Activated CD8-positive, alpha-beta memory T cell treated with anti-CD3 and anti-CD28 coated beads, Interleukin-2, amount 50 U/mL, for 24 hours (primary cell): ENCODE results near the gene POU2F2.
"Not testable (repeated sequence)": the region's sequence is repeated elsewhere in the genome, so short reads cannot be mapped to it uniquely, and the experiment has no call there.

Experiments
- DNase-seq: peaks from one replicate; pipeline ENCODE4 v3.0.0-alpha.2; 2020; ENCODE audit errors: extremely low read depth

Gene POU2F2

DNA sequence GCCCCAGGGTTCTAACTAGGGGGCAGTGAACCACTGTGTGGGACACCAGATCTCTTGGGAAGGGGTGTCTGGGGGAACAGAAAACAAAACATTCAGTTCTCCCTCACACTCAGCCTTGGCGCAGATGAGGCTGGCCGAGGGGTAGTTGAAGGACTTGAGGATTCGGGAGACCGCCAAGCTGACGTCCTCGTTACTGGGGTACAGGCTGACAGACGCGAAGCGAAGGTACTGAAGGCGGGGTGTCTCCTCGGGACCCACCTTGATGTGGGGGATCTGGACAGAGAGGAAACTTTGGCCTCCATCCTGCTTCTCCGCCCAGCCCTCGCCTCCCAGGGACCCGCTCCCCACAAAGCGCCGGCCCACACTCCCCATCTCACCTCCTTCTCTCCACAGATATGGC lies 69.9 kb downstream of the POU2F2 start:
- no peak for DNase-seq

DNA sequence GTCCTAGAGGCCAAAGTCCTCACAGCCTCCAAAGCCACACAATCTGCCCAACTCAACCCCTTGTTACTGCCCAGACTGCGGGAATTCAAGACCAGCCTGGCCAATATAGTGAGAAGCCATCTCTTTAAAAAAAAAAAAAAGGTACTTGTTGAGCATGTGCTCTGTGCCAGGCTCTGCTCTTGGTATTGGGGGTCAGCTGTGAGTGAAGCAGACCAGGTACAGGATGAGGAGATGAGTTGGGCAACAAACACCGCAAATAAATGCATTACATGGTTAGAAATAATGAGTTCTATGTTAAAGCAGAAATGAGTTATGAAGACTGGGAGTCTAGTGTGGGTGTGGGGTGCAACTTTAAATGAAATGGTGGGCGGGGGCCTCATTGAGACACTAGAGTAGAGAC lies 72.1 kb downstream of the POU2F2 start:
- no peak for DNase-seq

DNA sequence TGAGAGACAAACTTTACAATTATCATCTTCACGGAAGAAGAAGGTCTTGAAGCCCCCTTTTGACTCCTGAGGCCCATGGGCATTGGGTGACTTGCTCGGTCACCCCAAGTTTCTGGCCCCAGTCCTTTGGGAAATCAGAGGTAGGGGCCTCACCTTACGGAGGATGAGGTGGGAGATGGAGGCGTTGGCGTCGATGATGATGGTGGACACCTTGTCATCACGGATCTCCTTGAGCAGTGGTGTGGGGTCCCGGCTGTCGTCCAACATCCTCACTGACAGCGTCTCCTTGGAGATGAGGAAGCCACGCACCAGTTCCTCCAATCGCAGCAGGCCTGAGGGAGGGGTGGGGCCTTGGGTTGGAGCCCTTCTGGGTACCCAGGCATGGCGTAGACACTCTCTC lies 73.0 kb downstream of the POU2F2 start:
- DNase-seq: no peak

DNA sequence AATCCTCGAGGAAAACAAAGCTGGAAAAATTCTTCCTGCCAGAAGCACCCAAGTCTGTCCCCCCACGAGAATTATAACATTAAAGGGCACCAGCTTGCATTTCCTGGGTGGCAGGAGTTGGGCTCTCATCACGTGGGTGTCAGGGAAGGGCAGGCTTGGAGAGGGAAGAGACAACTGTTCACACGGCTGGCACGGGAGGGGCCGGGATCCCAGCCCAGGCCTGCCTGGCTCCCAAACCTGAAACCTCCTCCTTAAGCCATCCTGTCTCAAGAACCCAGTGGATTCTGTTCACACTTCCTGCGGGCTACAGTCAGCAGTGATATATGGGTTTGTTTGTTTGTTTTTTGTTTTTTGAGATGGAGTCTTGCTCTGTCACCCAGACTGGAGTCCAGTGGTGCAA lies 74.4 kb downstream of the POU2F2 start:
- no peak for DNase-seq

DNA sequence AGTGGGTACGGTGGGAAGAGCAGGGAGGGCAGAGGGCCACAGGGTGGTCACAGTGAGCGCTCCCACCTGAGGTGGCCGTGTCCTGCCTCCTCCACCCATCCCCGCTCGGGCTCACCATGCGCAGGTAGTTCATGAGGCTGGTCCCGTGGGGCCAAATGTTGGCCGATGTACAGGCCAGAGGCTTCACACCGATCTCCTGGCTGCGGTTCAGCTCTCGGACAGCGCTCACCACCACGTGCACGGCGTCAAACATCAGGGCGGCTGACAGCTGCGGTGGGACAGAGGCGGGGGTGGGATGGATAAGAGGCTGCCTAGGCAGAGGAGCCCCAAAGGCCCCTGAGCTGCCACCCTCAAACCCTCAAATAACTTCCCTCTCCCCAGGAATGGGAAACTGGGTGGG lies 78.0 kb downstream of the POU2F2 start:
- no peak for DNase-seq

DNA sequence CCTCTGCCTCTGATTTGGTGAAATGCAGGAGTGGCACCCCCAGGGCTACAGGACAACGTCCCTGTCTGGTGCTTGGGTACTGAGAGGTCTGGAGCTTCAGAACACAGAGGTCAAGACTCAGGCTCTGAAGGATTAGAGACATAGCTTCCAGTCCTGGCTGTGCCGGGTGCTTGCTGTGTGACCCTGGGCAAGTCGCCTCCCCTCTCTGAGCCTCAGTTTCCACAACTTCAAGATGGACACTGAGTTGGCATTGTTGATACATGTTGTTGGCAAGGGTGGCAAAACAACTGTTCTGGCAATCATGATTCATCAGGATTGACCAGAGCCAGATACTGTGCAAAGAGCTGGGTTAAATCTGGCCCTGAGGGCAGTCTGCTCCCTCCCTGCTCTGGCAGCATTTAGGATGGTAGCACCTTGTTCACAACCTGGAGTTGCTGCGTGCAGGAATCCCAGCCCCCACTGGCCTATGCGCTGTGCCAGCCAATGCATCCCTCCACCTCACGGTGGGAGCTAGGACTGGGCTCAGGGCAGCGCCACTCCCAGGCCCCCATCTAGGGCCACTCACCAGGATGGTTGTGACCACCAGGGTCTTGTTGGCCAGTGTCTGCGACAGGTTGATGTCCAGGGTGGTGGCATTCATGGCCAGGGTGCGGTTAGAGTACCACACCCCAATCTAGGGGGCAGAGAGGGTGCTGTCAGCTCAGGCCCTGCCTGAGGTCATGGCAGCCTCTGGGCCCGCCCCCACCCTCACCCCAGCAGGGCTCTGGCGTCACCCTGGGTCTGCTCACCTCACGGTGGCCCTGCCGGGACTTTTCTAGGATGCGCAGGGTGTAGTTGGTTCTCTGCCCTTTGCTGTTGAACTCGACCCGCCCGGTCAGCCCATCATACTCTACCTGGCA lies 79.0 kb downstream of the POU2F2 start:
- no peak for DNase-seq

DNA sequence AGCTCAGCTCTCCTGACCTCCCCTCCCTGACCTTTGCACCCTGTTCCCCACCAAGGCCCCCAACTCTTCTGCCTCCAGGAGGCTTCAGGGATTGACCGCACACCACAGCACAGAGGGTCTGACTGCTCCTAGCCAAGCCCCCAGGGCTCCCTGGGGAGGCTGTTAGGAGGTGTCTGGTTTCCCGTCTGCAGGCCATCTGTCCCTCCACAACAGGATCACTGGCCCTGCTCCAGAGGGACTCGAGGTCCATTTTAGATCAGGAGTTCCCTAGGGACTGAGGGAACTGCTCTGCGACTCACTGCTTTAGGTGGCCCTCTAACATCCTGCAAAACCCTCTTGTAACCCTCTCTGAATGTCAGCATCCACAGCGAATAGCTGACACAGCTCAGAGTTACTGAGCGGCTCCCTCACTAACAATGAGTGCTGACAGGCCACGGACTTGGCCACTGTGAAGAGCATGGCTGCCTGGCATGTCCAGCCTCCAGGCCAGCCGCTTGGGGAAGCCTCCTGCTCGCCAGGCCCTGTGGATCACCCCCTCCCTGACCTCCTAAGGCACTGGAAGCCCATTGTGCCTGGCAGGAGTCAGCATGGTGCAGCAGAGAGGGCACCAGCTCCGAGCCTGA lies 79.9 kb downstream of the POU2F2 start:
- DNase-seq: no peak

DNA sequence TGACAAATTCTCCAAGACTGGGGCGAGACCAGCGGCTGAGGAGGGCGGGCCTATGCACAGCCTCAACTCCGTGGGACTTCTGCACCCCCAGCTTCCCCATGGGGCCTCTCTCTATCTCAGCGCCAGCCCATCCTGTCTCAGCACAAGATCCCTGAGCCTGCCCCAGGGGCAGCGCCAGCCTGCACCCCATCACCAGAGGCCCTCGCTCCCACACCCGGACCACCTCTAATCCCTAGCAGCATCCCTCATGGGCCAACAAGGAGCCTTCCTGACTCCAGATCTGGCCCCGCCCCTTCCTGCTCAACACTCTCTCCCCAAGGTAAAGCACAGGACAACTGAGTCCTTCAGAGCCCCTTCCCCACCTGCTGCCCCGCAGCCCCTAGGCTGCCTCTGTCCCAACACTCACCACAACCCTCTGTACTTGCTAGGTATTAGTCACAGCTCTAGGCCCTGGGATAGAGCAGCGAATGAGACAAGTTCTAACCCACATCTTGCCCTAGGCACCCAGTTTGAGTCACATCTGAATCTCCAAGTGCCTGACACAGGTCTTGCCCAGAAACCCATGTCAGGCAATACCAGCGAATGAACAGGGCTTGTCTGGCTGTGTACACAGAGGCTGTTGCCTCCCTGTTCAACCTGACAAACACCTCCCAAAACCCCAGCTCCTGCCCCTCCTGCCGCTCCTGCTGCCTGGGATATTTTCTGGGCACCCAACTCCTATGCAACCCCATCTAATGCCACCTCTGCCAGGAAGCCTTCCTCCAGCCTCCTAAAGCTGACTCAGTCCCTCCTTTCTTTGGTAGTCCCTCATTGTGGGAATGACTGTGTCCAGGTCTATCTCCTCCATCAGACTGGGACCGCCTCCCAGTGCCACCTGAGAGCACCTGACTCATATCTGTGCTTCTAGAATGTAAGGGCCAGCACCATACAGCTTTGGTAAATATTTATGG lies 80.8 kb downstream of the POU2F2 start:
- DNase-seq: no peak

DNA sequence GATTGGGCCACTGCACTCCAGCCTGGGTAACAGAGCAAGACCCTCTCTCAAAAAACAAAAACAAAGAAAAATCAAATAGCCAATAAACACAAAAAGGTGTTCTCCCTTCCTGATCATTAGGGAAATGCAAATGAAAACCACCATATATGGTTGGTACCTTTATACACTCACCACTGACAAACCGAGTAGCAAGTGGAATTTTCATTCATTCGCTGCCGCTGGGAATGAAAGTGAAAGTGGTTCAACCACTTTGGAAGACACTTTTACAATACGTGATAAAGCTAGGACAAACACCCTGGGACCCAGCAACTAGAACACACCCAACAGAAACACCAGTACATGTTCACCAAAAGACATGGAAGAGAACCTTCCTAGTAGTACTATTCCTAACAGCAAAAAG lies 83.3 kb downstream of the POU2F2 start:
- DNase-seq: no peak

DNA sequence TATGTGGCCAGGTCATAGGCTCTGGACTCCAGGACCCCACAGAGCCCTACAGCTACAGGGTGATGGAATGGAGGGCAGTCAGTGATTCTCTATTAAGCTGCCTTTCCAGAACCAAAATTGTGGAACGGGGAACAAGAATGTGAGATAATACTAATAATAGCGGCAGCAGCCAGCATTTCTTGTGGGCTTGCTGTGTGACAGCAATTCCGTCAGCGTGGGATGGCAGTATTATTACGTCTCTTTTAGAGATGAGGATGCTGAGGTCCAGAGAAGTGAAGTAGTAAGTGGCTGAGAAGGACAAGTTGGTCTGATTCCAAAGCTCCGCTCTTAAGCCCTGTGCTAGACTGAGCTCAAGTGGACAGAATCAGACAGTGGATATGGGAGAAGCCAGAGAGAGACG lies 86.7 kb downstream of the POU2F2 start:
- no peak for DNase-seq

DNA sequence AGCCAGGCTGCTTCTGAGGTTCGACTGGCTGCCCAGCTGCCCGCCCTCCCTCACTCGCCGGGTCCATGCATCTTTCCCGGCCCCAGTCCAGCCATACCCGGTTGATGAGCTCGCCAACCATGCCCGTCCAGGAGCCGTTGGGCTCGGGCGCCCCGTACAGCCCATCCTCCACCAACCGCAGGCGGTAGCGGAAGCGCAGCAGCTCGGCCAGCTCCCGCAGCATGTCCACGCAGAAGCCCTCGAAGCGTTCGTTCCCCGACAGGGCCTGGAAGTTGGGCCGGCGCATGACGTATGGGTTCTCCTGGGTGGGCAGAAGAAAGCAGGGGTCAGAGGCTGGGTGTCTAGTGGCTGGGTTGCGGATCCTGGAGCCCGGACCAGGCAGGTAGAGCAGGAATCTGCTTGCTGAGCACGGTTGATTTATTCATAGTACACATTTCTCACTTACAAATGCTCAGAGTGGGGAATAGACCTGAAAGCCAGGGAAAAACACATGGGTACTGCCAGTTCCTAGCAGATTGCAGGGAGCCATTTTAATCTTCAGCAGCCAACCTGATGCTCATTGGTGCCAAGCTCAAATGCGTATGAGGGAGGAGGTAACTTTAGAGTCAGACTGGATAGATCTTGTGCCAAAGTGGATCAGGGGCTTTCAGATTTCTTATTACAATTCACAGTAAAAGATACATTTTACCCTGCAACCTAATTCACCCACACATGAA lies 89.6 kb downstream of the POU2F2 start:
- no peak for DNase-seq

DNA sequence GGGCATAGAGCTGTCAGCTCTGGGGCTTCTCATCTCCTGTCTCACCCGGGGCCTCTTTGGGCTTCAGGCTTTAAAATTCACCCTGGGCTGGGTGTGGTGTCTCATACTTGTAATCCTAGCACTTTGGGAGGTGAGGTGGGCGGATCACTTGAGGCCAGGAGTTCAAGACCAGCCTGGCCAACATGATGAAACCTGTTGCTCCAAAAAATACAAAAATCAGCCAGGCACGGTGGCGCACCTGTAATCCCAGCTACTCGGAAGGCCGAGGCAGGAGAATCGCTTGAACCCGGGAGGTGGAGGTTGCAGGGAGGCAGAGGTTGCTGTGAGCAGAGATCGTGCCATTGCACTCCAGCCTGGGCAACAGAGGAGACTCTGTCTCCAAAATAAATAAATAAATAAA lies 91.8 kb downstream of the POU2F2 start:
- DNase-seq: not testable (repeated sequence)

DNA sequence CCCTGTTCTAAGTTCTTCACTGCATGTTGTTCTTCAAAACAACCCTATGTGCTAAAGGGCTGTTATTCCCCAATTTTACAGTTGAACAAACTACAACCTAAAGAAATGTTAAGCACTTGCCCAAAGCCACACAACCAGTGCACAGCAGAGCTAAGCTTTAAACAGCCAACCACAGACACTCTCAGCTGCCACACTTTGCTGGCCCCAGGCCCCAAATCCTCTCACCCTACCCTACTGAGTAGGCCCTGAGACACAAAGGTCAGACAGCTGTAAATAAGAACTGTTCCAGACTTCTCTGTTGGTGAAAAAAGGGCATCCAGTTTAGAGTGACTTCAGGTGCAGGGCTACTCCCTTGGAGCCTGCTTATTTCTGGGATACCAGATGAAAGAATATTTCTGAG lies 92.2 kb downstream of the POU2F2 start:
- DNase-seq: no peak

DNA sequence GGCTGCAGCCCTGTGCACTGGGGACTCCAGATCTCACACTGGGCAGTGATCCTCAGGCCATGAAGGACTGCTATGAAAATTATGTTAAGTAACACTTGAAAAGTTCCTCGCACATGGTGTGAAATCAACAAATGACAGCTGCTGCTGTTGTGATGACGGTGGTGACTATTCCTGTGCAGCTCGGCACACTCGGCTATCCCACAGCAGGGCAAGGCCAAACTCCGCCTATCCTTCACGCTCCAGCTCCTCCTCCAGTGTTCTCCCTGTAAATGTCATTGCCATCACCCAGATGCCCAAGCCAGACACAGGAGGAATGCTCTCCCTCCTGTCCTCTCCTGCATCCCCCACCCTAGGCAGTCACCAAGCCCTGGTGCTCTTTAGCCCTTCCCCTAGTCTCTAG lies 93.6 kb downstream of the POU2F2 start:
- no peak for DNase-seq

DNA sequence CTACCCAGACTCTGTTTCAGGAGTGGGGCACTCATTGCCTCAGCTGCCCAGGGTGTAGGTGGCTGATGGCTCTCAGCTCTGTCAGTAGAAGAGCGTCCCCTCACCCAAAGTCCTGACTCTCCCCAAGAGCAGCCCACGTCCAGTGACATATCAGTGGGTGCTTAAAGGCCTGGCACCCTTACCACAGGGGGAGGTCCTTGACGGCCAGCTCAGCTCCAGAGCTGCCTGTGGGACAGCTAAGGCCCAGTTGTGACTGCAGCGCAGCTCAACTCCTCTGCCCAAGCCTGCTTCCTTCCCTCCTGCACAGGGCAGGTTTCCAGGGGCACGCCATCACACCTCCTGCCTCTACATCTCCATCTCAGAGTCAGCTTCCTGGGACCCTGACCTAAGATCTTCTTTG lies 94.6 kb downstream of the POU2F2 start:
- DNase-seq: no peak
